Activated B cell treated with CpG ODN at 0.5 μM for 24 hours (primary cell): ENCODE results near the gene GUCY2D. TPM values are rescaled to one million over a fixed set of nuclear protein-coding genes. Genes with fewer than 3 reads are reported as not detected.
A peak's percentile ranks its signal among the peaks of the same experiment; 100 is the strongest.

Source experiments
- ATAC-seq: fragments of 200-7000 bp; cut with Tn5 transposase; one replicate; pipeline ENCODE4 v1.10.0; 2021; ENCODE audit warnings: low read depth, mild to moderate bottlenecking, moderate library complexity
- CTCF ChIA-PET: fragments of 350-600 bp; sonication (Branson Sonifier 250); formaldehyde crosslinking; loops from one replicate; lab custom pipeline; 2021; ENCODE audit warnings: antibody characterized with exemption; lab: Charles Lee
- POLR2A ChIA-PET: fragments of 350-600 bp; sonication (Branson Sonifier 250); formaldehyde crosslinking; loops from one replicate; lab custom pipeline; 2021; ENCODE audit warnings: antibody characterized with exemption; lab: Charles Lee
- DNase-seq: peaks from one replicate; pipeline ENCODE4 v3.0.0; 2022
- H3K27ac Mint-ChIP-seq: one replicate; pipeline ENCODE4 v1.8.0; 2020; ENCODE audit warnings: mixed read lengths
- H3K27me3 Mint-ChIP-seq: one replicate; pipeline ENCODE4 v1.8.0; 2021; ENCODE audit warnings: mixed read lengths
- H3K36me3 Mint-ChIP-seq: one replicate; pipeline ENCODE4 v1.8.0; 2021; ENCODE audit warnings: low read depth, mixed read lengths
- H3K4me1 Mint-ChIP-seq: one replicate; pipeline ENCODE4 v1.8.0; 2021; ENCODE audit warnings: mixed read lengths
- H3K4me3 Mint-ChIP-seq: one replicate; pipeline ENCODE4 v1.8.0; 2020; ENCODE audit warnings: mild to moderate bottlenecking, mixed read lengths
- H3K9me3 Mint-ChIP-seq: one replicate; pipeline ENCODE4 v1.8.0; 2020; ENCODE audit warnings: mixed read lengths
- CTCF ChIP-seq: fragments of 200-600 bp; IDR thresholded peaks from one replicate; pipeline ENCODE4 v1.8.0; 2022; ENCODE audit warnings: antibody characterized with exemption, mild to moderate bottlenecking
- intact Hi-C: fragments of 100-400 bp; cut with micrococcal nuclease; formaldehyde crosslinking; loops from one replicate; pipeline ENCODE4 v1.15.1; 2024
- total RNA-seq: library from RNA; stranded (reverse); gene quantifications from 2 replicates; pipeline ENCODE4 v1.2.3, GENCODE V29; 2022

Gene GUCY2D
- total RNA-seq, 1 donor from 2014 or later, result not detected

GRCh38 chr17:8015957-8016631 lies 13.7 kb downstream of the GUCY2D start:
- peak overlapping the region; percentile 66 for H3K4me3 Mint-ChIP-seq
- no peak overlapping the region for H3K27ac Mint-ChIP-seq
- H3K36me3 Mint-ChIP-seq, result no peaks in the 10 kb centered on the region
- POLR2A ChIA-PET, result no interaction called here
- intact Hi-C loops, result no loop called here
- peaks cover 49% of the 10 kb centered on the region for H3K27me3 Mint-ChIP-seq
- TF ChIP-seq CTCF, result no peak
- H3K4me1 Mint-ChIP-seq, result peaks cover 20% of the 10 kb centered on the region
- ATAC-seq, result peak; percentile 52
- H3K9me3 Mint-ChIP-seq, result no peaks in the 10 kb centered on the region
- DNase-seq, result no peak
- CTCF ChIA-PET, result no interaction called here

- CTCF ChIA-PET, result no interaction called here
- no peak for TF ChIP-seq CTCF
- POLR2A ChIA-PET, result no interaction called here
- no peaks in the 10 kb centered on the region for H3K9me3 Mint-ChIP-seq
- H3K4me3 Mint-ChIP-seq, result peak overlapping the region; percentile 66
- no peak for DNase-seq
- no peak overlapping the region for H3K27ac Mint-ChIP-seq
- H3K36me3 Mint-ChIP-seq, result no peaks in the 10 kb centered on the region
- H3K4me1 Mint-ChIP-seq, result peaks cover 20% of the 10 kb centered on the region
- ATAC-seq, result peak; percentile 69
- intact Hi-C loops, result no loop called here
- H3K27me3 Mint-ChIP-seq, result peaks cover 52% of the 10 kb centered on the region
Observed at GRCh38 chr17:8016632-8017424, 14.4 kb downstream of the GUCY2D start.

GRCh38 chr17:8018436-8018835 lies 16.0 kb downstream of the GUCY2D start:
- peaks cover 54% of the 10 kb centered on the region for H3K27me3 Mint-ChIP-seq
- no peaks in the 10 kb centered on the region for H3K36me3 Mint-ChIP-seq
- POLR2A ChIA-PET, result no interaction called here
- no peaks in the 10 kb centered on the region for H3K9me3 Mint-ChIP-seq
- intact Hi-C loops, result no loop called here
- CTCF ChIA-PET, result interaction anchor here (0.6 to 1.4 kb wide), 3 partner anchors 23 to 65 kb away, joined by 3 to 5 read pairs (median 5); no protein-coding TSS in a partner anchor
- H3K27ac Mint-ChIP-seq, result no peak overlapping the region
- no peak overlapping the region for H3K4me3 Mint-ChIP-seq
- no peak for DNase-seq
- peaks cover 16% of the 10 kb centered on the region for H3K4me1 Mint-ChIP-seq
- no peak for ATAC-seq
- no peak for TF ChIP-seq CTCF

- no peak for DNase-seq
- peaks cover 52% of the 10 kb centered on the region for H3K27me3 Mint-ChIP-seq
- H3K36me3 Mint-ChIP-seq, result no peaks in the 10 kb centered on the region
- no peak overlapping the region for H3K27ac Mint-ChIP-seq
- no peak overlapping the region for H3K4me3 Mint-ChIP-seq
- peaks cover 10% of the 10 kb centered on the region for H3K4me1 Mint-ChIP-seq
- no peaks in the 10 kb centered on the region for H3K9me3 Mint-ChIP-seq
- CTCF ChIA-PET, result interaction anchor here (0.6 to 1.4 kb wide), 2 partner anchors 39 to 66 kb away, joined by 3 to 5 read pairs; no protein-coding TSS in a partner anchor
- no peak for ATAC-seq
- POLR2A ChIA-PET, result no interaction called here
- intact Hi-C loops, result no loop called here
- no peak for TF ChIP-seq CTCF
Observed at GRCh38 chr17:8019166-8019565, 16.8 kb downstream of the GUCY2D start.
